ENCODE results near the gene DSCAML1.
"Not testable (repeated sequence)": the region's sequence is repeated elsewhere in the genome, so short reads cannot be mapped to it uniquely, and the experiment has no call there.

DSCAML1 gene

DNA sequence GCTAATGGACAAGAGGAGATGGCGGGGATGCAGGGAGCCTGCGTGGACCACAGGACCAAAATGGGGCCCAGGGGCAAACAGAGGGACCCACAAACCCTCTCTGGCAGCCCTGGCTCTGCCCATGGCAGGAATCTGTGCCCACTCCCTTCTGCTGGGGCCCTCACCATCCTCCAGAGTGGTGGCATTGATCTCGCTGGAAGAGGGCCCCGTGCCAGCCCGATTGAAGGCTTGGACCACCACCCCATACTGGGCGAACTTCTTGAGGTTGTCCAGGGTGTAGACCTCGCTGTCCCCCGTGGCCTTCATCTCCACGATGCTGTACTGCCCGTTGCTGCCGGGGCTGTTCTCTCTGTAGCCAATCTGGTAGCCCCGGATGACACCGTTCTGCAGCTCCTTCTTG is 332.2 kb downstream of the DSCAML1 start:
- DNase-seq (ENCODE audit: low read depth): no peak

DNA sequence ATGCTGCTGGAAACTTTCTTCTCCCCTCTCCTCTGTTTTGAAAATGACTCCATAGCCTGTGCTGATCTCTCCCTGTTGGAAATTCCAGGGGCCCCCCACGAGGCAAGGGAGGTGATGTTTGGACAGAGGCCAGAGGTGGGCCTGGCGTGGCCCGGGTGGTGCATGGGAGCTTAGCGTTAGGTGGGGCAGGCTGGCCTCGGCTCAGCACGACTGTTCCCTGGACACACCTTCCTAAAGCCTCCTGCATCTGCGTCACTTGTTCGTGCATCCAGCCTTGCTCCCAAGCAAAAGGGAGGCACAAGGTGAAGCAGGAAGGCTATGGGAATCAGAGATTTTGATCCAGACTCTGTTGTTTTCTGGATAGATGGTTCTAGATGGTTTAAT is 334.2 kb downstream of the DSCAML1 start:
- DNase-seq (ENCODE audit: low read depth): no peak

DNA sequence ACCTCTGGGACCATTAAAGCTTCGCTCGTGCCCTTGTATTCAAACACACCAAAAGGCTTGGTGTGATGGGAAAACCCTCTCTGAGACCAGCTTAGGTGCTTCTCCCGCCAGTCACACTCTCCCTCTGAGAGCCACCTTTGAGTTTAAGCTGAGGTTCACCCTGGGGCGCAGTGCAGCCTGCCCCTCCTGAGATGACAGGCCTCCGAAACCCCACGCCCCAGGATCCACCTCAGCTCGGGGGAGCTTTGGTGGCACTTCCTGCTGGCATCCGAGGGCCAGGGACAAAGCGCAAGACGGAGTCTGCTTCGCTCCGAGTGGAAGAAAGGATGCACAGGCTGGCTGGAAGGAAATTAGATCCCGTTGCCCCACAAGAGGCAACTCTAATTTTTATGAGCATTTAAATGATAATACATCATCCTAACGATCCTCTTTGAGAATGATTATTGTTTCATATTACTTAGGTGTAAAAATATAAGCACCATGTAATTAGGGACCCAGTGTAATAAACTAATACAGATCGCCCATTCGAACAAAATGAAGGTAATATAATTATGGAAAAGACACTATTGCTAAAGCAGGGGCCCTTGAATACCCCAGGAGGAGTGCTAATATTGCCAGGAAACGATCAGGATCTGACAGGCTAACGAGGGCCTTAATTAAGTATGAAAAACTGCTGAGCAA is 334.7 kb downstream of the DSCAML1 start:
- no peak for DNase-seq (ENCODE audit: low read depth)

DNA sequence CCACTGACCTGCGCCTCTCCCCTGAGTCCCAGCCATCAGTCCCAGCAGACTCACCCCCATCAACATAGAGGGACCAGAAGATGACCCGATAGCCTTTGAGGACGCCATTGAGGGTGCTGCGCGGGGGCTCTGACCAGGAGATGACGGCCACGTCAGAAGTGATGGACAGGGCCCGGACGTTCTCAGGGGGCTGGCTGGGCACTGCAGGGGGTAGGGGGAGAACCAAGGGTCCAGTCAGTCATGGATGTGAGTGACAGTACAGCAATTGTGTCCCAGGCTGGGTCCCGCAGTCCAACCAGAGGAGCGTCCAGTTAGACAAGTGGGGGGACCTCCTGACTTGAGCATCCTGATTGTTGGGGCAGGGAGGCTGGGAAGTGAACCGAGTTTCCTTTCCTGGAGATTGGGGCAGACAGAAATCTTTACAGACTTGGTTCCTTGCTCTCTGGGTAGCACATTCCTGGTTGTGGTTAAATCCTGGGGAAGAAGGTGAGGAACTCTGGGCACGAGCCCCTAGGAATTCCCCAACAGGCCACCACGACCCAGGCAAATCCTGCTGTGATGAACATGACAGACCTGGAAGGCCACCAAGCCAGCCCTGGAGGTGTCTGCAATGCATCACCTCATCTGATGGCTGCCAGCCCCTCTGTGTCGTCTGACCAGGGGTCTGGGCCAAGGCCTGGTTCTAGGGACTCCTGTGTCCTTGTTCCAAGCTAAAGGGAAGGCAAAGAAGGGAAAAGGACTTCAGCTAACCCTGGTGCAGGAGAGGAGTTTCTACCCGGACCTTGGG is 335.4 kb downstream of the DSCAML1 start:
- no peak for DNase-seq (ENCODE audit: low read depth)

DNA sequence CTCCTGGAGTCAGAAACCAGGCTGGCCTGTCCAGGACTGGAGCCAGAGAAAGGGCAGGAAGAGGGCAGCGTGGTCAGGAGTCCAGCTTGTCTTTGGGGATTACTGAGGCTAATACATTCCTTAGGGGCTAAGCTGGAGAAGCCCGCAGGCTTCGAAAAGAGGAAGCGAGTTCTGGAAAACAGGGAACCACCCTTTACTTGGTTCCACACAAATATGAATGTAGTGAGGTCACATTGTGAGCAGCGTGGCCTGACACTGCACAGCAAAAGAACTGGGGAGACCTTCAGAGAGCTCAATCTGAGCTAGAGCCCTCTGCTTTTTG is 337.1 kb downstream of the DSCAML1 start:
- DNase-seq (ENCODE audit: low read depth): no peak

DNA sequence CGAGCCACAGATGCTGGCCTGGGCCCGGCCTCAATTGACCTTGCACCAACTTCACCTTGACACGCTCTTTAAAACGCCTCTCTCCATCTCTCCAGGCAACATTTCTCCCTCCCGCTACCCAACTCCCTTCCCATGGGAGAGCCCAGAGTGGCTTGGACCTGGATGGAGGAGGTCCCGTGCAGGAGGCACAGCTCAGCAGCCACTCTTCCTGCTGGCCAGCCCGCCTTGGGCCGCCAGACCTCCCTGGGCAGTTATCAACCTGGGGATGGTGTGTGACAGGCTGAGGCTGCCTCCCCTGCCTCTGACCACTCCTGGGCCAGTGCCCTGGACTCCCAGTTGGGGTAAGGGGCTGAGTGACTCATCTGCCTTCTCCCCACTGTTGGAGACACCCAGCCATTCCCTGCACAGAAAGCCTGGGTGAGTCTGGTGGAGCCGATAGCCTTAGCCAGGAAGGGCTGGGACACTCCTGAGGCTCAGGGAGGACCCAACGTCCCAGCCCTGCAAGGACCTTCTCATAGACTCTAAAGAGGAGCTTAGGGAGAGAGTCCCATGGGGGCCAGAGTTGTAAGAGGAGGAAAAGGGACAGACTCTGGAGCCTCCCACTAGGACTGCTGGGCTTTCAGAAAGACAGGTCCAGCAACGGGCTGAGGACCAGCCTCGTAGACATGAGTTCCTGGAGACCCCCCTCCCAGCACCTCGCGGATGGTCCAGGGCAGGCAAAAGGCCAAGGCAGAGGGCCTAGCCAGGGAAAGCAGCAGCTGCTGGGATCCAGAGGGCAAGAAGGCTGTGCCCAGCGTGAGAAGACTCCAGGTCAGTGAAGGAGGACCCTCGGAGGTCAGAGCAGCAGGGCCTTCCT is 337.7 kb downstream of the DSCAML1 start:
- no peak for DNase-seq (ENCODE audit: low read depth)

DNA sequence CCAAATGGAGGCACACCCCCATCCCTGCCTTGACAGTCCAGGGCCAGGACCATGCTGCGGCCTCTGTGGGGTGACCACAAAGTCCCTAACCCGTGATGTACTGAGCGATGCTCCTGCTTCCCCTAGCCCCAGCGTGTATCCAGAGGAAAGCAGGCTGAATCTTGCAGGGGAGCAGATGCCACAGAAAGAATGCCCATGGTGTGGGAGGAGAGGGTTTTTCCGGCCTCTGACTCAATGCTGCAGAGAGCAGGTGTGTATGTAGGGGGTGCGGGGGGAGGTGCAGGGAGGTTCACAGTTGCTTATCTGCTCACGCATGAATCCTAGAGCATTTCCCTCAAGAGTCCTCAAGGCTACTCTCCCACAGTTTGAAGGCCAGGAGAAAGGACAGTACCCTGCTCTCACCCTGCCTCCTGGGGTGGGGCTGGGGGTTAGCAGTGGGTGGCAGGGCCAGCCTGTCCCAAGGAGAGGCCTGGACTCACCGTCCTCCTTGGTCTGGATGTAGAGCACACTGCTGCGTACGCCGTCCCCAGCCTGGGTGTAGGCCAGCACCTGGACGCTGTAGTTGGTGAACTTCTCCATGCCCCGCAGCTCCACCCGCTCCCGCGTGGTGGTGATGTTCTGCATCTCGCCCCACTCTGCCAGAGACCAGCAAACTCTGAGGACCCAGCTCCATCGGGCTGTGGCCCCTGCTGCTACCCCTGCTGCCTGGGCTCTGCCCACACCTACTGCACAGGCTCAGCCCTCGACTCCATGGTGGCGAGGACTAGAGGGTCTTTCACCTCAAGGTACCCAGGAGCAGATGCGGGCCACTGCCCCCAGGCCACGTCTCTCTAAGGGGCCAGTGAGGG is 338.5 kb downstream of the DSCAML1 start:
- DNase-seq (ENCODE audit: low read depth): no peak

DNA sequence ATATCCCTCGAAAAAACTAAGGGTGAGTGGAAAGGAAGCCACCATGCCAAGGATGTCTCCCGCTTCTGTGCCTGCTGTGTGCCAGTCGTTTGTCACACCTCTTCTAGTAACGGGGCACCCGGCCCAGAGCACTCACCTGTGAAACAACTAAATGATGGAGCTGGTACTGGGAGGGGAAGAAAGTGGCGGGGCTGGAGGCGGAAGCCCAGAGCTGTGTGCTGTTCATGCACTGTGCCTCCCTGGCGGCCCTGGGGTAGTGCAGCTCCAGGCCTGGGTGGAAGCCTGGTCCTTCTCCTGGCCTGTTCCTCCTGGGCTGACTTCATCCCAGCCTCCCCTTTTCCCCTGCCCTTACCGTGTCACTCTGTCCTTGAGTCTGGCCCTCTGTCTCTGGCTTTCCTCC is 339.2 kb downstream of the DSCAML1 start:
- DNase-seq (ENCODE audit: low read depth): no peak

DNA sequence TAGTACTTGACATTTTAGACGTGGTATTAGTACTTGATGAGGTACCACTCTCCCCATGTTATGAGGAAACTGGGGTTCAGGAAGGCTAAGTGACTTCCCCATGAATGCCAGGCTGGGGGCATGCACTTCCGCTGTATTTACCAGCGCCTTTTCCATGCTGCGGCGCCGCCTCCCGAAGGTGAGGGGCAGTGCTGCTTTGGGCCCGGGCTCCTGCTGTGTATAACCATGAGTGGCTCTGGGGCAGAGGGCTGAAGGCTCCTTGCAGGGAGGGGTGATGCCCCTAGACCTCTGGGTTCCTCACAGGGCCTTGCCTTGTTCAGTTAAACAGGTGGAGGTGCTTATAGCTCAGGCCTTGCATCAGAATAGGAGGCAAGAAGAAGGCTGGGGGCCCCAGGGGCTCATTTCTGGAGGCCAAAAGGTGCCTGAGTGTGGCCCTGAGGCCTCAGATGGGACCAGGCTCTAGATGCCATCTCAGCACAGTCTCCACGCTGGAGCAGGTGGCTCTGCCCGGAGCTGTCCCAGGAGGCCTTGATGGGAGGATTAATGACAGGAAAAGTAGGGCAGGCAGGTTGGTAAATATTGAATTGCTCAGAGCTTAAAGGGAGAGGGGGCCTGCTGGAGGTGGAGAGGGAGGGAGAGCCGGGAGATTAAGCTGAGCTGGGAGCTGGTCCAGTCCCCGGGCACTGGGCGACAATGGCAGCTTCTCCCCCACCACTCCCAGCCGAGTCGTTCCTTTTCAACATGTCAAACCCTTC is 339.8 kb downstream of the DSCAML1 start:
- no peak for DNase-seq (ENCODE audit: low read depth)

DNA sequence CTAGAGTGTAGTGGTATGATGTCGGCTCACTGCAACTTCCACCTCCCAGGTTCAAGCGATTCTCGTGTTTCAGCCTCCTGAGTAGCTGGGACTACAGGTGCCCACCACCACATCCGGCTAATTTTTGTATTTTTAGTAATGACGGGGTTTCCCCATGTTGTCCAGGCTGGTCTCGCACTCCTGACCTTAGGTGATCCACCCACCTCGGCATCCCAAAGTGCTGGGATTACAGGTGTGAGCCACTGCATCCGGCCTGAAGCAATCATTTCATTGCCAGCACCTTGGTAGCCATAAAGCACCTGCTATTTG is 340.3 kb downstream of the DSCAML1 start:
- DNase-seq (ENCODE audit: low read depth): not testable (repeated sequence)

DNA sequence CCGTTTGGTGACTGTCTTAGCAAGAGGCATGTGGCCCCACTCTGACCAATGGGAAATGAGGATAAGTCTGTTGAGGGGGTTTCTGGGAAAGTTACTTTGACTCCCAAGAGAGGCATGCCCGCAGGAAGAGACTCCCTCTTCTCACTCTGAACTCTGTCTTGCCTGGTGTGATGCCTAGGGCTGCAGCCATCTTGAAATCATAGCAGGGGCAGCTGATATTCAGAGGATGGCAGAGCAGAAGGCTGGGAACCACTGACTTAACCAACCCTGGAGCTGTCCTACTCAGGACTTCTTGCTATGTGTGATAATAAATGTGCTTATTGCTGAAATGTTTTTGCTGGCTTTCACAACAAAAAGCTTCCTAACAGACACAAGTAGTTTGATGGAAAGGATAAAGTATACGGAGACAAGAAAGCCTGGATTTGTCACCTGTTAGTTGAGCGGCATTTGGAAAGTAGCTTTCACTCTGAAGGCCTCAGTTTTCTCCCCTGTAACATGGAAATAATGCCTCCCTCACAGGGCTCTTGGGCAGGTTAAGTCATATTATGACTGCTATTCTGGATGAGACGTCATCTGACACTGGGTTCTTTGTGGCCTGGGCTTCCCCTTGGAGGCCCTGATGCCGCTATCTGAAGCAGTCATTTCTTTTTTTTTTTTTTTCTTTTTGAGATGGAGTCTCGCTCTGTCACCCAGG is 340.8 kb downstream of the DSCAML1 start:
- DNase-seq (ENCODE audit: low read depth): no peak

DNA sequence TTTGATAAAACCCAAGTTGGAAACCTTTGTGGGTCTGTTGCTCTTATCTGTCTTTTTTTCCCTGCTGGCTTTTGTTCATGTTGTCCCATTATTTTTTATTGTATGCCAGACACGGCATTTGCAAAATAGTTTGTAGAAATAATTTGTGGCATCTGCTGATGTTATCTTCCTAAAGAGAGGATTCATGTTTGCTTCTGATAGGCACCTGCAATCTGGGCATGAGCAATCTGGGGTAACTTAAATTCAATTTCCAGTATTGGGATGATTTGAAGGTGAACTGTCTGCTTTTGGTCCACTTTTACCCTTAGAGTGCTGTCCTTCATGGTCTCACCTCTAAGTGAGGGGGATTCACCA is 342.5 kb downstream of the DSCAML1 start:
- no peak for DNase-seq (ENCODE audit: low read depth)

DNA sequence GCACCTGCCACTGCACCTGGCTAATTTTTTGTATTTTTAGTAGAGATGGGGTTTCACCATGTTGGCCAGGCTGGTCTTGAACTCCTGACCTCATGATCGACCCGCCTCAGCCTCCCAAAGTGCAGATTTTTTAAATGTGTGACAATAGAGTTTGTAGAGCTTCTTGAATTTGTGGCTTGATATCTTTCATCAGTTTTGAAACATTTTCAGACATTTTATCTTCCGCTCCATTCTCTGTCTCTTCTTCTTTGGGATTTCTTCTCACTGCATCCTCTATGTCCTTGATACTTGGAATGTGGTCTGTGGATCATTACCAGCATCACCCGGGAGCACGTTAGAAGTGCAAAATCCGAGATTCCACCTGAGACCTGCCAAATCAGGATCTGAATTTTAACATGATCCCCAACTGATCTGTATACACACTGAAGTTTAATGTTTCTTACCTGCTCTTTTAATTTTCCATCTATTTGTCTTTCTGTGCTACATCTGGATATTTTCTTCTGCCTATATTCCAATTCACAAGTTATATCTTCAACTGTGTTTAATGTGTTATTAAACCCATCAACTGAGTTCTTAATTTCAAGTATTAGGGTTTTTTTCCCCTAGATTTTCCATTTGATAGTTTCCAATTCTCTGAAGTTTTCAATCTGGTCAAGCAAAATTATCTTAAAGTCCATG is 343.0 kb downstream of the DSCAML1 start:
- no peak for DNase-seq (ENCODE audit: low read depth)

DNA sequence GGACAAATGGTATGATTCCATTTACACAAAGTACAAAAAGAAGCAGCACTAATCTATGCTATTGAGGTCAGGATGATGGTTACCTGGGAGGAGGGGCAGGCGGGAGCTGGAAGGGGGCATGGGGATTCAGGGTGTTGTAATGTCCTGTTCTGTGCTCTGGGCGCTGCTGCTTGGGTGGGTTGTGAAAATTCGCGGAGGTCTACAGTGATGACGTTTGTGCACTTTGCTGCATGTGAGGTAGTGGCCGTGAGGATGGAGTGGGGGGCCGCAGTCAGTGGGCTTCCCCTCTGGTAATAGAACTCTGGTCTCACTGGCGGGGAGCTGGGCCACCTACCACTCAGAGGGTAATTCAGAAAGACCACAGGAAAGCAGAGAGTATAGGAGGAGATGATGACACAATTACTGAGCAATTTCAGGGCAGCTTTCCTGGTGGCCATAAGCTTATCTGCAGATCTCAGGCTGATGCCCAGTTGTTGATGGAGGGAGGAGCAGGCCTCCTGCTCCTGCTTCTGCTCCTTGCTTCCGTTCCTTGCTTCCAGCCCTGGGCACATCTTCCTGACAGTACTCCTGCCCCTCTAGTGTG is 347.8 kb downstream of the DSCAML1 start:
- DNase-seq (ENCODE audit: low read depth): no peak

DNA sequence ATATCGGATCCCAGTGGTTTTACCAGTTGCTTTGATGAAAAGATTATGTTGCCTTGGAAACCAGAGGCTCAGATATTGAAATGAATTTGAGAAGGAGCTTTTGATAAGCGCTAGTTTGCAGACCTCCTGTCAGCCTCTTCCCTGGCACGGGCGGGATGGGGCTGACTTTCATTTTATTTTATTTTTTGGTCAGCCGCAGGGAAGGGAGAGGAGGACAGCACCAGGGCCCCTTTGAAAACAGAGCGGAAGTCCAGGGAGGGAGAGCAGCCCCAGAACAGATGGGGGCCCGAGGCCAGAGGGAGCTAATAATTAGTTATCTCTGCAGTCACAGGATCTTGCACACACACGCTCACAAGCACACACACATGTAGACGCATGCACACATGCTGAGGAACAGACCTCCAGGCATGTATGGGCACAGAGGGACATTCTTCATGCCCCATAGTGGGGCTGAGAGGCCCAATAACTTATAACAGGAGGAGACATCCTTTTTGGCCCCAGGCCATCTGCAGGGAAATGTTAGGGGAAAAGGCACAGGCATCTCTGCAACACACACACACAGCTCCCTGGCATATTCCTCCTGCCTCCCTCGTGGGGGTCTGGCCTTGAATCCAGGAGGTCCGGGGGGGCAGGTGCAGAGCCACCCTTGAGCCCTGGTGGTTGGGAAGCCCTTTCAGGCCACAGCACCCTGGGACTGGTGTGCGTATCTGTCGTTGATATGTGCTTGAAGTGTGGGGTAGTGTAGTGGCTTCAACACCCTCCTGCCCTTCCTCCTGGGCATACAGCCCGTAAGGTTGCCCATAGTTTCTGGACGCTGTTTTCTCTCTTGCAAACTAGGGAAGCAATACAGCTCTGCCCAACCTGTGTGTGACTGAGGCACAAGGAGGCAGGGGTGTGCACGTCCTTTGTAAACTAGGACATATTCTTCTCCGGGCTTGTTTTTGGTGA is 352.0 kb downstream of the DSCAML1 start:
- DNase-seq (ENCODE audit: low read depth): no peak

DNA sequence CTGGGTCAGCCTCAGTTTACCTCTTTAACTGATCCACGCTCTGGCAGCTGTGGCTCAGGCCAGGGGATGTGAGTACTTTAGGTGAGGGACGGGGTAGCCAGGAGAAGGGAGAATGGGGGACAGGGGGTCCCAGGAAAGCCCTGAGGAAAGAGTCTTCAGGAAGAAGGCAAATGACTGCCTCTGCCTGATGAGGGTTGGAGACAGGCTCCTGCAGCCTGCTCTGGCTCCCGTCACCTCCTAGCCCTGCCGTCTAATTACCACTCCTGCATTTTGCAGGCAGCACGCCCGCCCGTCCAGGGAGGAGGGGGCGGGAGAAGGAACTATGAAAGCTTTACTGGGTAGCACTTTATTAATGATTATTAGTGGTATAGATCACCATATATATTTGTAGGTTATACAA is 352.8 kb downstream of the DSCAML1 start:
- no peak for DNase-seq (ENCODE audit: low read depth)

DNA sequence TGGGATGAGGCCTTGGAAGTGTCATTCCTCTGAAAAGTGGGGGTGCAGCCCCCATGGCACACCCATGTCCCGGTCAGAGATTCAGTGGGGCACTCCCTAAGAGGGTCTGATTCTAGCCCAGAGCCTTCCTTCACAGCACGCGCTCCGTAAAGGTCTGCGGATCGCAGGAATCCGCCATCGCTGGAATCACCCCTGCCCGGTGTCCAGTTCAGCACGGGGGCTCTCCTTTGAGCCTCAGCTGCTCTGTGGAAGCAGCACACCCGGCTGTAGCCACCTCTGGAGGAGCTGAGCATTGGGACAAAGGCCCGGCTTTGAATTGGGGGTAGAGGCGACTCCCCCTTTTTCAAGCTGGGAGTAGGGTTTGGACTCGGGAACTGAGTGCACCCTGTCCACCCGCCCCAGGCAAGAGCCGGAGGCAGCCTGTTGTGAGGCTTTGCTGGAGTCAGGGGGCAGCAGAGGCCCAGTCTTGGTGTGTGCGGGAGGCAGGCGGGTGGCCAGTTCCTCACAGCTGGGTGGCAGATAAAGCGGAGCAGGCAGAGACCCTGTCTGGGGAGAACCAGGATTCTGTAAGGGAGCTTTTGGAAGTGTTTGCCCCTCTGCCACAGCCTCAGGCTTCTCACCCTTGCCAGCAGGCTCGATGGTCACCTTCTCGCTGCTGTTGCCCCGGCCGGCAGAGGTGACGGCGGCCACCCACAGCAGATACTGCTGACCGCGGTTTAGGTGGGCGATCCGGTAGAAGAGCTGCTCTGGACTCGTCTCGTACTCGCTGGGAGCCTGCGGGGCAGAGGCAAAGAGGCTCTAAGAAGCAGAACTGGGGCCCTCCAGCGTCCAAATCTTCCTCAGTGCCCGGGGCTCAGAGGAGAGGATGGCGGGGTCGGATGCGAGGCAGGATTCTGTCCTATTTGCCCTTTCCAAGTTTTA is 353.5 kb downstream of the DSCAML1 start:
- DNase-seq (ENCODE audit: low read depth): no peak

DNA sequence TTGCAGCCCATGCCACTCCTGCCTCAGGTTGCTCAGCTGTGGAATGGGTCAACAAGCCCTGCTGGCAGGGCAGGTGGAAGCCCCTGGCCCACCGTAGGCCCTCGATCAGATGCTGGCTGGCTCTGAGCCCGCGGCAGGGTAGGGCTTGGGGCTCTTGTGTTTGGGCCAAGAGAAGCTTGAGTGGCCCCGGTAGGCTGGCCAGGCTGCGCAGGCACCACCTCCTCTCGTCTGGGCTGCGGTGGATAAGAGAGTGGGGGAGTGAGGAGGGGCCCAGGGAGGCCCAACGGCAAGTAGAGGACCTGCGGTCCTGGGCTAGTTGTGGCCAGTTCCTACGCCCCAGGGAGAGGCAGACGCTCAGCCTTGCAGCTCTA is 354.2 kb downstream of the DSCAML1 start:
- no peak for DNase-seq (ENCODE audit: low read depth)

All from activated T-cell treated with anti-CD3 and anti-CD28 coated beads for 1 hour (primary cell).